ENCODE measurements around the gene ACTA2.

ACTA2 gene

DNA sequence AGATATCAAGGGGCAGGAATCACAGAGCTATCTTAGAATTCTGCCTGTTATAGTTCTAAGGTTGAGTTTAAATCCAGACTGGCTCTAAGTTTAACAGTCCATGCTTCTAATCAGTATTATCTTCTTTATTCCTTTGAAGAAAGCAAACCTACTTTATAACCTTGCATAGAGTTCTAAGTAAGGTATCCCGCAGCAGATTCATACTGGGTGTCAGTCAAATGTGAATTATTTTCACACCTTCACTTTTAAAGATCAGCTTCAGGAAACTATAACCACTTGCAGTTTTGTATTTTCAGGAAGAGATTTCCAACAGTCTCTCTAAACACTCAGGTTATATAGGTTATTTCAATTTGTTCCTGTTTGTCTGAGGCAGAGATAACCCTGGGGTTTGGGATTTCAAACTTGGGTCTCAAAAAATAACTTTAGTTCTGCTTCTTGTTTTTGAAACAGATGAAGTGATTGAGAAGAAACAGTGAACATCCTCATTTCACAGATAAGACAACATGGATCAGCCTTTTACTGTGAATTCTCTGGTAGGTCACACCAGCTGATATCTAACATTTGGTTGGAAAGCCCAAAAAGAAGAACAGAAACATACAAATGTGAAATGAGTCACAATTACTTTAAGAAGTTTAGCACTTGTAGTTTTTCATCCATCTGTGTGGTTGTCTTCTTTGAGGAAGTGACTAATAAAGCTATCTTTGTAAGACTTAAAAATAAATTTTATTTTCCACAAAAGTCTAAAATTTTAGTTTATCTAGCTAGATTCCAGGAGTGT lies 51.2 kb downstream of the ACTA2 start:
- no peak overlapping the region for H3K4me3 ChIP-seq (ENCODE audit: low read length)
- no peaks in the 10 kb centered on the region for H3K36me3 ChIP-seq (ENCODE audit: control insufficient read depth, low read depth, low read length)
- H3K9ac ChIP-seq (ENCODE audit: low read length), result no peak overlapping the region
- no peaks in the 10 kb centered on the region for H3K4me1 ChIP-seq (ENCODE audit: control insufficient read depth, low read depth, low read length)
- H3K9me3 ChIP-seq (ENCODE audit: control insufficient read depth, low read depth, low read length), result no peaks in the 10 kb centered on the region
- no peaks in the 10 kb centered on the region for H3K27me3 ChIP-seq (ENCODE audit: control insufficient read depth, insufficient read depth, low read length)
- H3K27ac ChIP-seq (ENCODE audit: low read length), result no peak overlapping the region

DNA sequence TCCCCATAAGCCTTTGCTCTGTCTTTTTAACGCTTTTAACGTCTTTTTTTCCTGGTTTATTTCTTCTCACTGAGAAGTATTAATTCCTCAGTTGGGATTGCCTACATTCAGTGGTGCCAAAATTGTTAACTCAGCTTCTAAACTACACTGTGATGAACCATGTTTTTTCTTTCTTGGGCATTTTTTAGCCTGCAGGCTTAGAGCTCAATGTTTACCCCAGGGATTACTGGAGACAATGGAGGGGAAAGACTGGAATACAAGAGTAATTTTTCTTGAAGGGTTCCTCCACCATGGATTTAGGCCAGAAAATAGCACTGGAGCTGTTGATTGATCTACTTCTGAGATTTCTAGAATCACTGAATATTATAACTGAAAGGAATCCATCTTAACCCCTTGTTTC lies 52.7 kb downstream of the ACTA2 start:
- no peak overlapping the region for H3K27ac ChIP-seq (ENCODE audit: low read length)
- H3K27me3 ChIP-seq (ENCODE audit: control insufficient read depth, insufficient read depth, low read length), result no peaks in the 10 kb centered on the region
- no peak overlapping the region for H3K9ac ChIP-seq (ENCODE audit: low read length)
- H3K36me3 ChIP-seq (ENCODE audit: control insufficient read depth, low read depth, low read length), result no peaks in the 10 kb centered on the region
- no peaks in the 10 kb centered on the region for H3K4me1 ChIP-seq (ENCODE audit: control insufficient read depth, low read depth, low read length)
- no peaks in the 10 kb centered on the region for H3K9me3 ChIP-seq (ENCODE audit: control insufficient read depth, low read depth, low read length)
- H3K4me3 ChIP-seq (ENCODE audit: low read length), result no peak overlapping the region

DNA sequence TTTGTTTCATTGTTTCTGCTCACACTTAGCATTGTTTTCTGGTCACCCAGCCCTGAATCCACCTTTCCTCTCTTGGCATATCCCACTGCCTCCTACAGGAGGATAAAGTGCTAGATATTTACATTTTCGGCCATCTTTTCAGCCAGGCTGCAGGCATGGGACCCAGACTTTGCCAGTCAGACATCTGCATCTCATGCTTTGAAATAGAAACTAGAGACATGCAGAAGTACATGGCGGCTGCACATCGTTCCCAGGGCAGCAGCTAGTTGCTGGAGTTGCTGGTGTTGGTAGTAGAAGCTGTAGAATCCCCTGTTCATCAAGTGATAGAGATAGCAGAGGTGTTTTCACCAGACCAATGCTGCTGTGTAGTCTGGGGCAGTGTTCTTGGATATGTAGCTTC lies 53.8 kb downstream of the ACTA2 start:
- no peak overlapping the region for H3K9ac ChIP-seq (ENCODE audit: low read length)
- H3K4me1 ChIP-seq (ENCODE audit: control insufficient read depth, low read depth, low read length), result no peaks in the 10 kb centered on the region
- no peaks in the 10 kb centered on the region for H3K27me3 ChIP-seq (ENCODE audit: control insufficient read depth, insufficient read depth, low read length)
- H3K36me3 ChIP-seq (ENCODE audit: control insufficient read depth, low read depth, low read length), result no peaks in the 10 kb centered on the region
- no peaks in the 10 kb centered on the region for H3K9me3 ChIP-seq (ENCODE audit: control insufficient read depth, low read depth, low read length)
- H3K4me3 ChIP-seq (ENCODE audit: low read length), result no peak overlapping the region
- H3K27ac ChIP-seq (ENCODE audit: low read length), result no peak overlapping the region

DNA sequence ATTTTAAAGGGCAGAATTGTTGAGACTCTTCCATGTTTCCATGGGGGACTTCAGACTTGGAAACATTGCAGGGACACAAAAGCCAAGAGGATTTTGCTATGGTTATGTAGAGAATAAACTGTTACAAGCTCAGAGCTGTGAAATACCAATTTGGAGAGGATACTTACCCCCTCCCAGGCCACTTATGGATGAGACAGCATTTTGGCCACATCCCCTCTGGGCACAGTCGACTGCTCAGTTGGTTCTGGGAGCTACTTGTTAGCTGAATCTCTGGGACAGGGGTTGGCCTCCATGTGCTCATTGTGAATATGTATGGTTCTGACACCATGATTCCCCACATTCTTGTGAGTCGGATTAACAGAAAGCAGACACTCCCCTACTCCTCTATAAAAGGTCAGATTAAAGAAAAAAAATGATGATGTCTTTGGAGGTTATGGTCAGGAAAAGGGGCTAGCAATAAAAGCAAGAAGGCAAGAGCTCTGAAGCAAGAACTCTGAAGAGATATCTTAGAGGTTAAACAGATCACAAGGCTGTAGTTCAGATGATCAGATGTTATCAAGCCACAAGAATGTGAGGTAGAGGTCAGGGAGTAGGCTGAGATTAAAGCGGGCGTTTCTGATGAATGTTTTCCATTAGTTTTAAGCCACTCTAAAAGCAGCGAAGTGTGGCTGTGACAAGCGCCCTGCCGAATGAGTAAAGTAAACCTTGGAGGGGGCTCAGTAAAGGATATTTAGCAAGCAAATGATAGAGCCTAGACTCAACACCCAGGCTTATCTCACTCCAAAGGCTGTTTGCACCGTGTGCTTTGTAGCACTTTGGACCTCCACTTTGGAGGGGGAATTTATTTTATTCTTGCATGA lies 55.3 kb downstream of the ACTA2 start:
- H3K36me3 ChIP-seq (ENCODE audit: control insufficient read depth, low read depth, low read length), result no peaks in the 10 kb centered on the region
- no peak overlapping the region for H3K27ac ChIP-seq (ENCODE audit: low read length)
- H3K4me1 ChIP-seq (ENCODE audit: control insufficient read depth, low read depth, low read length), result peaks cover 5% of the 10 kb centered on the region
- no peak overlapping the region for H3K9ac ChIP-seq (ENCODE audit: low read length)
- H3K27me3 ChIP-seq (ENCODE audit: control insufficient read depth, insufficient read depth, low read length), result no peaks in the 10 kb centered on the region
- H3K4me3 ChIP-seq (ENCODE audit: low read length), result no peak overlapping the region
- H3K9me3 ChIP-seq (ENCODE audit: control insufficient read depth, low read depth, low read length), result no peaks in the 10 kb centered on the region

DNA sequence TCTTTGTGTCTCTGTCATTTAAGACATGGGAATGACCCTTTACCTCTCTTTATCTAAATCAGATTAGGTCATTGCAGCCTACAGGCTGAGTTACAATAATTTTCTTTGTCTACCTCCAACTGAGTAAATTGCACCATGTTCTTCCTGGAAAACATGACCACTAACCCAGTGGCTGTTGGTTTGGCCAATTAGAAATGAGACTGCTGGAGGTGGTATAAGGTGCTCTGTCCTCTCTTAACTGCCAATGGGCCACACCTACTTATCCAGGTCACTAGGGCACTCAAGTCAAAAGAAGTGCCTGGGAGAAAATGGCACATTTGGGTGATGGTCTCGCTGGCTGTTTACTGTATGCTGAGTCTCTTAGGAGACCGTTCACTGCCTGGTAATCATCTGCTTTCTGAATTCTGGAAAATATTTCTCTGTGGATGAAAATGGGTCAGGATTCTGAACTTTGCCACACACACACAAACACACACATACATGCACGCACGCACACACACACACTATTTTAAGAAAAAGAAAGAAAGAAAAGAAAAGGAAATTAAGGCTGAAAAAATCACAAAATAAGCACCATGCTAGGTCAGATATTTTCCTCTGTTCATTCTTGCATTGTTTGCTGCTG lies 56.1 kb downstream of the ACTA2 start:
- H3K4me3 ChIP-seq (ENCODE audit: low read length), result no peak overlapping the region
- no peaks in the 10 kb centered on the region for H3K36me3 ChIP-seq (ENCODE audit: control insufficient read depth, low read depth, low read length)
- peaks cover 9% of the 10 kb centered on the region for H3K4me1 ChIP-seq (ENCODE audit: control insufficient read depth, low read depth, low read length)
- H3K9me3 ChIP-seq (ENCODE audit: control insufficient read depth, low read depth, low read length), result no peaks in the 10 kb centered on the region
- H3K27ac ChIP-seq (ENCODE audit: low read length), result no peak overlapping the region
- H3K9ac ChIP-seq (ENCODE audit: low read length), result no peak overlapping the region
- H3K27me3 ChIP-seq (ENCODE audit: control insufficient read depth, insufficient read depth, low read length), result no peaks in the 10 kb centered on the region

DNA sequence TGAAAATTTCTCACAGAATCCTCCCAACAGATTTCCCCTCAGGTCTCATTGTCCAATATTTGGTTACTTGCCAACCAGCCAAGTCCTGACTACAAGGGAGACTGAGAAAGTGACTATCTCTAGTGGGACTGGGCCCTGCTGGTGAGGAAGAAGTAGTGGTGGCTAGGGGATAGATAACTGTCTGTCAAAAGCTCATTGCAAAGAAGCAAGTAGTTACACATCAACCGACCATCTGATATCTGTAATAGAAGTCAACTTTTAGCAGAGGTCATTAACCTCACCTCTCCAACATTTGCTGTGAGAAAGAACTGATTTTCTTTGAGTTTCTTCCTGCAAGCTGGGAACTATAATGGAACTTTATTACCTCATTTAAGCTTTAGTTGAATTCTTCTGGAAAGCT lies 57.3 kb downstream of the ACTA2 start:
- H3K27me3 ChIP-seq (ENCODE audit: control insufficient read depth, insufficient read depth, low read length), result no peaks in the 10 kb centered on the region
- H3K4me1 ChIP-seq (ENCODE audit: control insufficient read depth, low read depth, low read length), result peaks cover 9% of the 10 kb centered on the region
- H3K9ac ChIP-seq (ENCODE audit: low read length), result no peak overlapping the region
- no peak overlapping the region for H3K27ac ChIP-seq (ENCODE audit: low read length)
- no peaks in the 10 kb centered on the region for H3K36me3 ChIP-seq (ENCODE audit: control insufficient read depth, low read depth, low read length)
- H3K9me3 ChIP-seq (ENCODE audit: control insufficient read depth, low read depth, low read length), result no peaks in the 10 kb centered on the region
- no peak overlapping the region for H3K4me3 ChIP-seq (ENCODE audit: low read length)

DNA sequence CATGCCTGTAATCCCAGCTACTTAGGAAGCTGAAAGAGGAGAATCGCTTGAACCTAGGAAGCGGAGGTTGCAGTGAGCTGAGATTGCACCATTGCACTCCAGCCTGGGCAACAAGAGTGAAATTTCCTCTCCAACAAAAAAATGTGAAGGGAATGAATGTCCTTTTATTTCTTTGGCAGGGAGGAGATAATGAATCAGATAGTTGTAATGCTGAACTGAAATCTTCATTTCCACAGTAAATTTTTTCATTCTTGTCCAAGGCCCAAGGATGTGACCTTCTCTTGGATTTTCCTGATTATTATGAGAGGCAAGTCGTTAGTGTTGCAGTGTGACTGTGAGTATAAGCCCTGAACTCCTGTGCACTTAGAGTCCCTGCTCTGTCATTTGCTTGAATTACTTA lies 59.0 kb downstream of the ACTA2 start:
- no peaks in the 10 kb centered on the region for H3K27me3 ChIP-seq (ENCODE audit: control insufficient read depth, insufficient read depth, low read length)
- H3K36me3 ChIP-seq (ENCODE audit: control insufficient read depth, low read depth, low read length), result no peaks in the 10 kb centered on the region
- H3K4me3 ChIP-seq (ENCODE audit: low read length), result no peak overlapping the region
- H3K9ac ChIP-seq (ENCODE audit: low read length), result no peak overlapping the region
- H3K4me1 ChIP-seq (ENCODE audit: control insufficient read depth, low read depth, low read length), result peaks cover 9% of the 10 kb centered on the region
- no peaks in the 10 kb centered on the region for H3K9me3 ChIP-seq (ENCODE audit: control insufficient read depth, low read depth, low read length)
- no peak overlapping the region for H3K27ac ChIP-seq (ENCODE audit: low read length)

DNA sequence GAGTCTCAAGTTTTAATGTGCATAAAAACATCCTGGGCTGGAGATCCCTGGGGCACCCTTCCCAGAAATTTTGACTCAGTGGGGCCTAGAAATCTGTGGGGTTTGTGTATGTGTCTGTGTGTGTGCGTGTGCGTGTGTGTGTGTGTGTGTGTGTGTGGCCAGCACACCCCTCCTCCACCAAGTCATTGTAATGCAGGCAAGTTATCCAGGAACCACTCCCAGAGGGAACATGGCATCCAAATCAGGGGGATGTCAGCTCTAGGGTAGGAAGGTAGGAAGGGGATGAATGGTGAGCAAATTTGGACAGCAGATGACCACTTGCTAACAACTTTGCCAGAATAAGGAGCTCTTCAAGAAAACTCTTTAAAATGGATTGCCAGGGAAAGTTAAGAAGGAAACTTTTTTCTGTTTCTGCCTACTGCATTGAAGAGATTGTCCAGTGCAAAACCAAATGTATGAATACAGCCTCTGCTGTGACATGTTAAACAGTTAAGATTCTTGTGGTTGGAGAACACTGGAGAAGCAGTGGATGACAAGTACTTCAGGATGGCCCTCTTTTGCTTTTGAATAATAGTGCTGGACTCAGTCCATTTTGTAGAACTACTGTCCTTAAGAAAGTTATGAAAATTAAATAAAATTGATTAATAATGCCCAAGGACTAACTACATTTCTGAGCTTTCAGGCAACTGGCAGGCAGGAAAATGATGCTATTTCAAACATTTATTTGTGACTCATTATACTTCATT lies 60.2 kb downstream of the ACTA2 start:
- Histone ChIP-seq H3K27ac (ENCODE audit: low read length) (no peak overlapping the region), H3K4me1 (ENCODE audit: control insufficient read depth, low read depth, low read length) (peaks cover 9% of the 10 kb centered on the region), H3K4me3 (ENCODE audit: low read length) (no peak overlapping the region)

DNA sequence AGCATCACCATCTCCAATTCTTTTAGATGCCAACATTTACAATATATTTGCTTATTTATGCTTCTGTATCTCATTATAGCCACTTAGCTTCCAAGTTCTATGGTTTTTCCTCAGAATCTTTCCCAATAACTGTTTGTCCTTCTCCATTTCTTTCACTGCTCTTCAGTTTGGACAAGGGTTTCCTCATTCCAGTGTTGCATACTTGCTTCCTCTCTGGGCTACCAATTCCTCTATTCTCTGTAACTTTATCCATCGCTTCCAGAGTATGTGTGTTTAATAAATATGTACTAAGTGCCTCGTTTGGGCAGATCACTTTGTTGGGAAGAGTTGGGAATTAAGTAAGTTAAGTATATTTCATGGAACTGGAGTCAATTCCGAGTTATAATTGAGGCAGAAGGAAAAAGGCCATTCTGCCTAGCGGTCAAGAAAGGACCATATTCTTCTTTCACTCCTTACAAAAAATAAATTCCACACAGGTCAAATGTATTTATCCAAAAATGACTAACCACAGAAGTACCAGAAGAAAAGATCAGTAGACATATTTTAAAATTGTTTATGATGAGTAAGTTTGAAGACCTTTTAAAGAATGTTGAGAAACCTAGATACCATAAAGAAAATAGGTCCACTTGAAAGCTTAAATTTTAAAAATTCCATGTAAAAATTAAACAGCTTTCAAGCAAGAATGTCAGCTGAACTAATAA lies 61.7 kb downstream of the ACTA2 start:
- H3K4me1 ChIP-seq (ENCODE audit: control insufficient read depth, low read depth, low read length), result peaks cover 15% of the 10 kb centered on the region
- no peak overlapping the region for H3K4me3 ChIP-seq (ENCODE audit: low read length)
- H3K27me3 ChIP-seq (ENCODE audit: control insufficient read depth, insufficient read depth, low read length), result no peaks in the 10 kb centered on the region
- no peaks in the 10 kb centered on the region for H3K36me3 ChIP-seq (ENCODE audit: control insufficient read depth, low read depth, low read length)
- no peak overlapping the region for H3K27ac ChIP-seq (ENCODE audit: low read length)
- H3K9ac ChIP-seq (ENCODE audit: low read length), result no peak overlapping the region
- no peaks in the 10 kb centered on the region for H3K9me3 ChIP-seq (ENCODE audit: control insufficient read depth, low read depth, low read length)

More for the DNA sequence above, 60.2 kb downstream of the ACTA2 start:
- Histone ChIP-seq H3K9ac (ENCODE audit: low read length) (no peak overlapping the region), H3K36me3 (ENCODE audit: control insufficient read depth, low read depth, low read length) (no peaks in the 10 kb centered on the region), H3K27me3 (ENCODE audit: control insufficient read depth, insufficient read depth, low read length) (no peaks in the 10 kb centered on the region), H3K9me3 (ENCODE audit: control insufficient read depth, low read depth, low read length) (no peaks in the 10 kb centered on the region)

DNA sequence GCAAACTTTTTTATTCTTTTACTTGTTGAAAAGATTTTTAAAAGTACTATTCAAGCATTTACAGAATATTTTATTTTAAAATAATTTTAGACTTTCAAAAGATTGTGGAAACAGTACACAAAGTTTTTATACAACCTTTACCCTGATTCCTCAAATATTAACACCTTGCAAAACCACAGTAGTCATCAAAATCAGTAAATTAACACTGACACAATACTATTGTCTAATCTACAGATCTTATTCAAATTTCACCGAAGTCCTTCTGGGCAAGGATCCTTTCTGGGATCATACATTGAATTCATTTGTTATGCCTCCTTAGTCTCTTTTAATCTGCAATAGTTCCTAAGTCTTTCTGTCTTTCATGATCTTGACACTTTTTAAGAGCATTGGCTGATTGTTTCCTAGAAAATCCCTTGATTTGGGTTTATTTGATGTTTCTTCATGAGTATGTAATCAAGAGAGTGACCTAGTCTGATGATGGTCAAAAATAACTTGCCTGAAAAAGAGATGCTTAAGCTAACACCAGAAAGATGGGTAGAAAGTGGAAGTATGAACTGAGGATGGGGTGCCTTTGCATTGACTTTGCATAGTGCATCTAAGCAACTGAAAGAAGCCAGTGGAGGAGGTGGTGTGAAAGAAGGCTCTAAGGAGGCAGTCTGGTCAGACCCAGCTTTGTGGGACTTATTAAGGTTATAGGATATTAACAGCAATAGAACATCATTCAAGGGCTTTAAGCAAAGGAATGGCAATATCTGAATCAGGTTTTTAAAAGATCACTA lies 62.8 kb downstream of the ACTA2 start:
- no peak overlapping the region for H3K4me3 ChIP-seq (ENCODE audit: low read length)
- no peak overlapping the region for H3K9ac ChIP-seq (ENCODE audit: low read length)
- no peak overlapping the region for H3K27ac ChIP-seq (ENCODE audit: low read length)
- no peaks in the 10 kb centered on the region for H3K36me3 ChIP-seq (ENCODE audit: control insufficient read depth, low read depth, low read length)
- peaks cover 15% of the 10 kb centered on the region for H3K4me1 ChIP-seq (ENCODE audit: control insufficient read depth, low read depth, low read length)
- no peaks in the 10 kb centered on the region for H3K9me3 ChIP-seq (ENCODE audit: control insufficient read depth, low read depth, low read length)
- no peaks in the 10 kb centered on the region for H3K27me3 ChIP-seq (ENCODE audit: control insufficient read depth, insufficient read depth, low read length)
